Sigmoid colon (tissue), 4 donors: ENCODE measurements around the gene XRN2.

Experiments
- CTCF ChIP-seq, 4 experiments: fragments of 450-650 bp in 3 of 4; fragments of 200-600 bp in 1 of 4; IDR thresholded peaks; one replicate each; pipeline ENCODE4 v1.5.1; 2016 to 2019; ENCODE audit warnings: antibody characterized with exemption in 4 of 4, mild to moderate bottlenecking in 3 of 4, moderate library complexity in 2 of 4
- POLR2A ChIP-seq, 2 donors: fragments of 450-650 bp; IDR thresholded peaks; one replicate each; pipeline ENCODE4 v1.6.1; 2016; ENCODE audit warnings: antibody characterized with exemption in 2 of 2, mild to moderate bottlenecking in 2 of 2, moderate library complexity in 2 of 2
- POLR2AphosphoS5 ChIP-seq, 4 donors: sonication (generic); formaldehyde crosslinking; IDR thresholded peaks; one replicate each; pipeline ENCODE4 v1.6.1; 2017; ENCODE audit warnings: antibody characterized with exemption in 4 of 4

GRCh38 chr20:21398109-21399004 is 95.2 kb downstream of the XRN2 start:
- TF ChIP-seq CTCF (IDR thresholded peaks at IDR 0.05), result no peak
- TF ChIP-seq POLR2AphosphoS5 (IDR thresholded peaks at IDR 0.05), result peak in 2 of 4 donors; percentile 42 to 52
- TF ChIP-seq POLR2A (IDR thresholded peaks at IDR 0.05), result no peak
